Psoas muscle (tissue), 8 donors: ENCODE measurements around the gene PRPF18. TPM values are rescaled to one million over a fixed set of nuclear protein-coding genes. Genes with fewer than 3 reads are reported as not detected.
A peak's percentile ranks its signal among the peaks of the same experiment; 100 is the strongest.

ENCODE experiments used
- ATAC-seq, 4 donors: fragments of 200-7000 bp; cut with Tn5 transposase; one replicate each; pipeline ENCODE4 v1.9.1; 2020; ENCODE audit warnings: moderate library complexity in 3 of 4, mild to moderate bottlenecking in 2 of 4
- DNase-seq, 2 donors: peaks; one replicate each; pipeline ENCODE4 v3.0.0-alpha.2; 2020
- H3K27ac ChIP-seq: fragments of 200-600 bp; one replicate; pipeline ENCODE4 v1.8.0; 2022
- H3K27me3 ChIP-seq, 3 donors: fragments of 200-600 bp in 1 of 3; one replicate each; pipeline versions ENCODE4 v1.6.1 to v1.8.0; 2013 to 2022; ENCODE audit warnings: low read length in 2 of 3, mild to moderate bottlenecking in 2 of 3, moderate library complexity in 1 of 3; ENCODE audit not compliant: insufficient read depth in 3 of 3
- H3K36me3 ChIP-seq, 2 donors: fragments of 200-600 bp in 1 of 2; one replicate each; pipeline versions ENCODE4 v1.6.1 to v1.8.0; 2013 to 2022; ENCODE audit warnings: low read depth in 1 of 2, mild to moderate bottlenecking in 1 of 2, moderate library complexity in 1 of 2; ENCODE audit not compliant: insufficient read depth in 1 of 2
- H3K4me1 ChIP-seq: fragments of 200-600 bp; one replicate; pipeline ENCODE4 v1.8.0; 2022
- H3K4me3 ChIP-seq: fragments of 200-600 bp; one replicate; pipeline ENCODE4 v1.8.0; 2022; ENCODE audit warnings: mild to moderate bottlenecking
- H3K9me3 ChIP-seq: fragments of 200-600 bp; one replicate; pipeline ENCODE4 v1.8.0; 2022
- CTCF ChIP-seq: fragments of 200-600 bp; IDR thresholded peaks from one replicate; pipeline ENCODE4 v1.8.0; 2022; ENCODE audit warnings: antibody characterized with exemption
- WGBS, 3 donors: extraction: QIAGEN DNeasy Blood & Tissue Kit; methylation state at CpG; one replicate each; pipeline versions ENCODE4 v1.1.6 to v1.1.7; 2013; 5-methylcytosine and 5-hydroxymethylcytosine counted together
- intact Hi-C, 2 donors: fragments of 100-400 bp; cut with DNase I; formaldehyde crosslinking; loops; one replicate each; pipeline versions ENCODE4 v1.11.0 to v1.14.2; 2022
- polyA plus RNA-seq, 3 donors: library from polyadenylated mRNA; stranded (reverse); fragments of 200-250 nt; gene quantifications; one replicate each; pipeline ENCODE4 v1.2.3, GENCODE V29; 2013
- total RNA-seq, 4 donors: library from RNA; stranded (reverse); fragmentation: NEBNext Ultra II Directional in 2 of 4; extraction: Animal tissue kit (Norgen Biotek cat#: 25700) in 2 of 4; gene quantifications; one replicate each; pipeline versions ENCODE4 v1.2.1 to v1.2.4, GENCODE V29; 2021 to 2023
- donor health status: healthy with polysubstance abuse.
- donor health status: DM: no; HTN: no; CAD: no; lungs with moderate emphysema.
- donor health status: Bipolar disorder and iron deficiency.
- donor health status: healthy.
- donor health status: DM: yes; HTN: yes; CAD: no.
- donor health status: DM: no; HTN: no; CAD: no.
- donor health status: DM: no; HTN: no; CAD: no.
- donor health status: DM: yes; HTN: yes; CAD: no.

PRPF18 gene
- total and polyA plus RNA-seq, 7 donors, result 15.1 to 26.4 (median 19.0) TPM

GRCh38 chr10:13608246-13608853 is 21.6 kb downstream of the PRPF18 start:
- WGBS, 3 donors, result 13 to 18% (median 17%) methylated on average over 8 of the region's 8 CpGs
- H3K27me3 ChIP-seq, result no peaks in the 10 kb centered on the region
- intact Hi-C loops, result no loop called here
- ATAC-seq (peak; percentile 96 to 98 (median 97)), DNase-seq (peak; percentile 50 to 80)
- H3K27ac ChIP-seq, result peak overlapping the region; percentile 86
- H3K4me3 ChIP-seq, result peak overlapping the region; percentile 42
- TF ChIP-seq CTCF, result no peak
- H3K36me3 ChIP-seq, result peaks cover 12 to 63% of the 10 kb centered on the region in 2 donors
- H3K4me1 ChIP-seq, result peaks cover 20% of the 10 kb centered on the region
- H3K9me3 ChIP-seq, result no peaks in the 10 kb centered on the region

- no peak for TF ChIP-seq CTCF
- Histone ChIP-seq H3K27me3 (no peaks in the 10 kb centered on the region), H3K4me3 (no peak overlapping the region), H3K9me3 (no peaks in the 10 kb centered on the region), H3K27ac (peak overlapping the region; percentile 6), H3K4me1 (peaks cover 39% of the 10 kb centered on the region), H3K36me3 (peaks cover 11 to 62% of the 10 kb centered on the region in 2 donors)
- WGBS, 3 donors, result 68 to 86% (median 70%) methylated on average over 3 of the region's 3 CpGs
- ATAC-seq (no peak), DNase-seq (no peak)
- intact Hi-C loops, result loop anchor here (2.0 to 5.0 kb wide), 3 partner anchors 49 to 166 kb away; no protein-coding TSS in a partner anchor
Measured at GRCh38 chr10:13612654-13613373, 26.0 kb downstream of the PRPF18 start.

GRCh38 chr10:13613519-13613918 is 26.8 kb downstream of the PRPF18 start:
- Histone ChIP-seq H3K4me1 (peaks cover 34% of the 10 kb centered on the region), H3K27me3 (no peaks in the 10 kb centered on the region), H3K36me3 (peaks cover 11 to 69% of the 10 kb centered on the region in 2 donors), H3K27ac (peak overlapping the region; percentile 6), H3K4me3 (no peak overlapping the region), H3K9me3 (no peaks in the 10 kb centered on the region)
- intact Hi-C loops, result loop anchor here (2.0 to 5.0 kb wide), 3 partner anchors 49 to 165 kb away; no protein-coding TSS in a partner anchor
- DNase-seq (no peak), ATAC-seq (peak; percentile 34 to 81 (median 54))
- WGBS, 3 donors, result 17 to 19% (median 18%) methylated on average over 5 of the region's 5 CpGs
- peak; percentile 52 for TF ChIP-seq CTCF

- peak overlapping the region; percentile 47 for H3K27ac ChIP-seq
- no peak for TF ChIP-seq CTCF
- ATAC-seq (peak; percentile 81 to 91 (median 87)), DNase-seq (no peak)
- peaks cover 13 to 79% of the 10 kb centered on the region in 2 donors for H3K36me3 ChIP-seq
- H3K4me1 ChIP-seq, result peaks cover 26% of the 10 kb centered on the region
- H3K9me3 ChIP-seq, result no peaks in the 10 kb centered on the region
- no peaks in the 10 kb centered on the region for H3K27me3 ChIP-seq
- no peak overlapping the region for H3K4me3 ChIP-seq
- intact Hi-C loops, result loop anchor here in 1 of 2 donors (5.0 kb wide), 2 partner anchors 48 to 163 kb away; no protein-coding TSS in a partner anchor
- 49 to 60% (median 50%) methylated on average over 8 of the region's 8 CpGs for WGBS, 3 donors
Measured at GRCh38 chr10:13614530-13615332, 28.0 kb downstream of the PRPF18 start.
